BJ (cell line): Measurements from ENCODE around the gene SF1. TPM values are rescaled to one million over a fixed set of nuclear protein-coding genes. Genes with fewer than 3 reads are reported as not detected.

Experiments
- polyA plus RNA-seq: library from polyadenylated mRNA; depleted of rRNA; stranded (reverse); fragments of >200 nt; gene quantifications from 2 replicates; pipeline ENCODE4 v1.2.3, GENCODE V29; 2011; rRNA removed

Gene SF1
- polyA plus RNA-seq, 1 experiment, result 41.7 TPM

Other genes with a start within 250 kb of the SF1 start
- not detected in 2 replicates for gene SLC22A11, start 222.6 kb downstream of the SF1 start, polyA plus RNA-seq
- not detected in 2 replicates for gene SLC22A12, start 187.3 kb downstream of the SF1 start, polyA plus RNA-seq
- 0.05 and 0.20 TPM in 2 replicates for gene NRXN2, start 55.3 kb downstream of the SF1 start, polyA plus RNA-seq
- gene RASGRP2, start 34.4 kb downstream of the SF1 start, polyA plus RNA-seq, result 3.2 and 5.3 TPM in 2 replicates
- 0.10 TPM in 2 replicates for gene PYGM, start 18.6 kb downstream of the SF1 start, polyA plus RNA-seq
- 9.4 and 22.4 TPM in 2 replicates for gene MAP4K2, start 24.7 kb upstream of the SF1 start, polyA plus RNA-seq
- gene MEN1, start 32.0 kb upstream of the SF1 start, polyA plus RNA-seq, result 14.4 and 27.8 TPM in 2 replicates
- 0.01 and 0.02 TPM in 2 replicates for gene CDC42BPG, start 66.1 kb upstream of the SF1 start, polyA plus RNA-seq
- 95.3 and 191 TPM in 2 replicates for gene EHD1, start 100.1 kb upstream of the SF1 start, polyA plus RNA-seq
- gene ATG2A, start 138.7 kb upstream of the SF1 start, polyA plus RNA-seq, result 3.7 and 7.0 TPM in 2 replicates
- 16.0 and 18.5 TPM in 2 replicates for gene PPP2R5B, start 146.1 kb upstream of the SF1 start, polyA plus RNA-seq
- gene GPHA2, start 157.4 kb upstream of the SF1 start, polyA plus RNA-seq, result not detected in 2 replicates
- not detected in 2 replicates for gene MAJIN, start 193.6 kb upstream of the SF1 start, polyA plus RNA-seq
- 1.1 and 1.5 TPM in 2 replicates for gene BATF2, start 218.4 kb upstream of the SF1 start, polyA plus RNA-seq
- 117 and 141 TPM in 2 replicates for gene ARL2, start 235.6 kb upstream of the SF1 start, polyA plus RNA-seq
- 8.3 and 15.3 TPM in 2 replicates for gene SNX15, start 248.9 kb upstream of the SF1 start, polyA plus RNA-seq